PC-3 (cell line): ENCODE measurements around the gene UBAC2. TPM values are rescaled to one million over a fixed set of nuclear protein-coding genes. Genes with fewer than 3 reads are reported as not detected.

Experiments used
- ATAC-seq: fragments of 200-7000 bp; cut with Tn5 transposase; 2 replicates; pipeline ENCODE4 v1.9.1; 2020; ENCODE audit warnings: mild to moderate bottlenecking, moderate library complexity
- BruUV-seq: library from RNA; stranded (reverse); fragments of 400-500 nt; replicated peaks from 2 replicates; lab custom pipeline; 2021; lab: Mats Ljungman, UMichigan
- CTCF ChIA-PET: fragments of 300-600 bp; sonication (Branson Sonifier 250); formaldehyde crosslinking; loops from one replicate; lab custom pipeline; 2022; ENCODE audit warnings: antibody characterized with exemption; lab: Charles Lee
- POLR2A ChIA-PET: fragments of 300-600 bp; sonication (Branson Sonifier 250); formaldehyde crosslinking; loops from one replicate; lab custom pipeline; 2022; ENCODE audit warnings: antibody characterized with exemption; ENCODE audit not compliant: unreplicated experiment; lab: Charles Lee
- DNase-seq: peaks from one replicate; pipeline ENCODE4 v3.0.0-alpha.2; 2015
- H2AFZ ChIP-seq: fragments of 300-600 bp; sonication (generic); 2 replicates; pipeline ENCODE4 v1.6.0; 2016; ENCODE audit warnings: antibody characterized with exemption, low read length
- H3F3A ChIP-seq: fragments of 300-600 bp; sonication (generic); one replicate; pipeline ENCODE4 v1.6.0; 2017; ENCODE audit warnings: antibody characterized with exemption, low read length, control low read depth, mild to moderate bottlenecking; ENCODE audit not compliant: unreplicated experiment
- H3K27ac ChIP-seq: fragments of 300-600 bp; sonication (generic); 2 replicates; pipeline ENCODE4 v1.5.1; 2016; ENCODE audit warnings: mild to moderate bottlenecking, low read length
- H3K27me3 ChIP-seq: fragments of 300-600 bp; sonication (generic); 2 replicates; pipeline ENCODE4 v1.6.1; 2016; ENCODE audit warnings: low read length, mixed read lengths
- H3K36me3 ChIP-seq: fragments of 300-600 bp; sonication (generic); 2 replicates; pipeline ENCODE4 v1.6.1; 2016; ENCODE audit warnings: low read depth, mixed run types, low read length, mixed read lengths
- H3K4me1 ChIP-seq: fragments of 300-600 bp; sonication (generic); 2 replicates; pipeline ENCODE4 v1.5.1; 2016; ENCODE audit warnings: low read length; ENCODE audit not compliant: insufficient read depth
- H3K4me2 ChIP-seq: fragments of 300-600 bp; sonication (generic); 2 replicates; pipeline ENCODE4 v1.6.0; 2016; ENCODE audit warnings: low read length
- H3K4me3 ChIP-seq: fragments of 300-600 bp; sonication (generic); 2 replicates; pipeline ENCODE4 v1.5.1; 2016; ENCODE audit warnings: mild to moderate bottlenecking, low read length, mixed read lengths
- H3K79me2 ChIP-seq: fragments of 300-600 bp; sonication (generic); 2 replicates; pipeline ENCODE4 v1.6.1; 2017; ENCODE audit warnings: low read length, mixed read lengths
- H3K9ac ChIP-seq: fragments of 300-600 bp; sonication (generic); 2 replicates; pipeline ENCODE4 v1.6.0; 2016; ENCODE audit warnings: mild to moderate bottlenecking, low read length
- H3K9me2 ChIP-seq: fragments of 300-600 bp; sonication (generic); replicated peaks from 2 replicates; pipeline ENCODE4 v1.6.1; 2016; ENCODE audit warnings: mixed run types, low read length, mixed read lengths
- H3K9me3 ChIP-seq: fragments of 300-600 bp; sonication (generic); 2 replicates; pipeline ENCODE4 v1.6.1; 2016; ENCODE audit warnings: low read length, mixed read lengths
- H4K20me1 ChIP-seq: fragments of 300-600 bp; sonication (generic); 2 replicates; pipeline ENCODE4 v1.6.1; 2016; ENCODE audit warnings: low read length, mixed read lengths
- EZH2 ChIP-seq: fragments of 300-600 bp; sonication (generic); IDR thresholded peaks from one replicate; pipeline ENCODE4 v1.6.1; 2017; ENCODE audit warnings: antibody characterized with exemption, mild to moderate bottlenecking, low read length; ENCODE audit not compliant: unreplicated experiment
- EZH2phosphoT487 ChIP-seq: fragments of 300-600 bp; sonication (generic); IDR thresholded peaks from 2 replicates; pipeline ENCODE4 v1.6.1; 2018; ENCODE audit warnings: mild to moderate bottlenecking, antibody characterized with exemption, low read length, borderline replicate concordance
- intact Hi-C: fragments of 100-400 bp; cut with micrococcal nuclease; formaldehyde crosslinking; loops from 2 replicates; pipeline ENCODE4 v1.9.0; 2023
- total RNA-seq: library from RNA; depleted of rRNA; stranded (reverse); fragments of >200 nt; gene quantifications from 2 replicates; pipeline ENCODE4 v1.2.3, GENCODE V29; 2014
- TF ChIP-seq, protein P1 (sequence below): fragments of 300-600 bp; sonication (generic); conservative IDR thresholded peaks from 2 replicates; pipeline ENCODE4 v1.5.1; 2017; ENCODE audit warnings: antibody characterized with exemption, low read depth, mild to moderate bottlenecking, low read length

Gene UBAC2
- total RNA-seq, 1 experiment from 2014 or later, result 34.5 TPM

- TF ChIP-seq EZH2phosphoT487 (no peak), EZH2 (no peak)
- TF ChIP-seq, protein P1, sequence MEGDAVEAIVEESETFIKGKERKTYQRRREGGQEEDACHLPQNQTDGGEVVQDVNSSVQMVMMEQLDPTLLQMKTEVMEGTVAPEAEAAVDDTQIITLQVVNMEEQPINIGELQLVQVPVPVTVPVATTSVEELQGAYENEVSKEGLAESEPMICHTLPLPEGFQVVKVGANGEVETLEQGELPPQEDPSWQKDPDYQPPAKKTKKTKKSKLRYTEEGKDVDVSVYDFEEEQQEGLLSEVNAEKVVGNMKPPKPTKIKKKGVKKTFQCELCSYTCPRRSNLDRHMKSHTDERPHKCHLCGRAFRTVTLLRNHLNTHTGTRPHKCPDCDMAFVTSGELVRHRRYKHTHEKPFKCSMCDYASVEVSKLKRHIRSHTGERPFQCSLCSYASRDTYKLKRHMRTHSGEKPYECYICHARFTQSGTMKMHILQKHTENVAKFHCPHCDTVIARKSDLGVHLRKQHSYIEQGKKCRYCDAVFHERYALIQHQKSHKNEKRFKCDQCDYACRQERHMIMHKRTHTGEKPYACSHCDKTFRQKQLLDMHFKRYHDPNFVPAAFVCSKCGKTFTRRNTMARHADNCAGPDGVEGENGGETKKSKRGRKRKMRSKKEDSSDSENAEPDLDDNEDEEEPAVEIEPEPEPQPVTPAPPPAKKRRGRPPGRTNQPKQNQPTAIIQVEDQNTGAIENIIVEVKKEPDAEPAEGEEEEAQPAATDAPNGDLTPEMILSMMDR, result no peak
- POLR2A ChIA-PET, result interaction anchor here (0.5 kb wide), 1 partner anchor 40 kb away, joined by 4 read pairs; the partner anchor contains the start of gene GPR183
- H3K9me2 ChIP-seq, result no peaks in the 10 kb centered on the region
- no peaks in the 10 kb centered on the region for H3K27me3 ChIP-seq
- ATAC-seq (peak; percentile 68), DNase-seq (peak; percentile 45)
- no peaks in the 10 kb centered on the region for H3K9me3 ChIP-seq
- H3K4me2 ChIP-seq, result no peak overlapping the region
- BruUV-seq, result no TSS peak
- no peaks in the 10 kb centered on the region for H4K20me1 ChIP-seq
- no peaks in the 10 kb centered on the region for H3F3A ChIP-seq
- no peak overlapping the region for H3K4me3 ChIP-seq
- no peak overlapping the region for H2AFZ ChIP-seq
- H3K36me3 ChIP-seq, result no peaks in the 10 kb centered on the region; the same call in 1 of the 2 replicates
- H3K9ac ChIP-seq, result no peak overlapping the region
- H3K27ac ChIP-seq, result no peak overlapping the region
- intact Hi-C loops, result loop anchor here (1.0 to 10.0 kb wide), 3 partner anchors 71 to 248 kb away; no protein-coding TSS in a partner anchor
- no peaks in the 10 kb centered on the region for H3K79me2 ChIP-seq
- CTCF ChIA-PET, result interaction anchor here (0.7 to 1.3 kb wide), 4 partner anchors 66 to 90 kb away, joined by 4 to 14 read pairs (median 4); partner anchors contain the start of gene UBAC2
- no peaks in the 10 kb centered on the region for H3K4me1 ChIP-seq
These were observed 66.2 kb downstream of the UBAC2 start for GRCh38 chr13:99266827-99267226.

- ATAC-seq (no peak), DNase-seq (no peak)
- Histone ChIP-seq H3K9me2 (no peaks in the 10 kb centered on the region), H3K27me3 (no peaks in the 10 kb centered on the region), H3K9ac (no peak overlapping the region), H3K79me2 (no peaks in the 10 kb centered on the region), H3F3A (no peaks in the 10 kb centered on the region), H3K27ac (no peak overlapping the region), H4K20me1 (no peaks in the 10 kb centered on the region), H3K36me3 (no peaks in the 10 kb centered on the region; the same call in 1 of the 2 replicates), H3K9me3 (no peaks in the 10 kb centered on the region), H3K4me1 (no peaks in the 10 kb centered on the region), H2AFZ (no peak overlapping the region), H3K4me3 (no peak overlapping the region), H3K4me2 (no peak overlapping the region)
- intact Hi-C loops, result loop anchor here (10.0 kb wide), 1 partner anchor 247 kb away; no protein-coding TSS in a partner anchor
- CTCF ChIA-PET, result no interaction called here
- no TSS peak for BruUV-seq
- TF ChIP-seq, protein P1, result no peak
- POLR2A ChIA-PET, result no interaction called here
These were observed 67.3 kb downstream of the UBAC2 start for GRCh38 chr13:99267927-99268326.

- H3K36me3 ChIP-seq, result no peaks in the 10 kb centered on the region
- DNase-seq (no peak), ATAC-seq (no peak)
- no peak overlapping the region for H2AFZ ChIP-seq
- intact Hi-C loops, result loop anchor here (1.0 to 10.0 kb wide), 2 partner anchors 168 to 246 kb away; no protein-coding TSS in a partner anchor
- H3K4me1 ChIP-seq, result no peaks in the 10 kb centered on the region
- TF ChIP-seq, protein P1, result no peak
- no peak for TF ChIP-seq EZH2
- no peak for TF ChIP-seq EZH2phosphoT487
- CTCF ChIA-PET, result interaction anchor here (1.4 kb wide), 1 partner anchor 168 kb away, joined by 8 read pairs; no protein-coding TSS in a partner anchor
- no TSS peak for BruUV-seq
- H3K27me3 ChIP-seq, result no peaks in the 10 kb centered on the region
- H4K20me1 ChIP-seq, result no peaks in the 10 kb centered on the region
- no peak overlapping the region for H3K4me3 ChIP-seq
- no peak overlapping the region for H3K9ac ChIP-seq
- no peaks in the 10 kb centered on the region for H3K9me3 ChIP-seq
- H3K9me2 ChIP-seq, result no peaks in the 10 kb centered on the region
- H3F3A ChIP-seq, result no peaks in the 10 kb centered on the region
- H3K79me2 ChIP-seq, result no peaks in the 10 kb centered on the region
- no peak overlapping the region for H3K4me2 ChIP-seq
- POLR2A ChIA-PET, result no interaction called here
- H3K27ac ChIP-seq, result no peak overlapping the region
These were observed 68.2 kb downstream of the UBAC2 start for GRCh38 chr13:99268822-99269221.
